HG02840 (cell line): ENCODE results near the gene FAM162A.

Experiments used
- ATAC-seq: cut with Tn5 transposase; IDR thresholded peaks from one replicate; pipeline ENCODE4 v1.9.1; 2021; ENCODE audit warnings: mild to moderate bottlenecking, moderate library complexity, moderate number of reproducible peaks; ENCODE audit not compliant: unreplicated experiment, low FRiP score

Gene FAM162A

DNA sequence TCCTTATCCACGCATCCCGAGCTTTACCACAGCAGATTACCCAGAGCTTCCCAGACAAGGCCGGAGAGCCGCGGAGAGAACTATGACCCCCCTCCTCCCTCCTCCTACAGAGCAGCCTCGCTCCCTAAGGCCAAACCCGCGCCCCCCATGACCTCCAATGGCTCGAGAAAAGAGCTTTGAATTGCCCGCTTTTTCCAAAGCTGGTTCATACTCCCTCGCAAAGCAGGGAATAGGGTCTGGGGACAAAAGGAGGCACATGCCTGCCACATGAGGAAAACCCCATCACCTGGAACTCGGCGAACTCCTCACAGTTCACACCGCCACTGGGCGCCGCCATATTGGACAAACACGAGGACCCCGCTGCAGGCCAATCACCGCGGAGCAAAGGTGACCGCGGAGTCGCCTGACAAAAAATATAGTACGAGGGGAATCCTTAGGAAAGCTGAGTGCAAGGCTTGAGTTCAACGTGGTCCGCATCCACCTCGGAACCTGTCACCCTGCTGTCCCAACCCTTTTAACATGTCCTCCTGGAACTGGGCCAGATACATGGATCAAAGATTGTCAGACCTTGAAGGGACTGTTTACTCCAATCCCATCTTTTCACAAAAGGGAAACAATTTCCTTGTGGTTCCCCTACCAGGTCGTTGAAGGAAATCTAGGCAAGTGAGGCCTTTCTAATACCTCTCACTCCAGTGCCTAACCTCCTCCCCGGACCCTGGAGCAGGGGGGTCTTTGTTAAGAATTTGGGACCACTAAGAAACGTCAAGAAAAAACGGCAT lies 905 bp upstream of the FAM162A start, which contains the start of gene MIX23:
Gene MIX23 (minus strand): TSS at position 344 of the 779 bp plus-strand sequence. CDS start 7 bp downstream, at position 337.
- peak; percentile 40 for ATAC-seq

GRCh38 chr3:122387709-122388108 lies 3.7 kb downstream of the FAM162A start:
- no peak for ATAC-seq

DNA sequence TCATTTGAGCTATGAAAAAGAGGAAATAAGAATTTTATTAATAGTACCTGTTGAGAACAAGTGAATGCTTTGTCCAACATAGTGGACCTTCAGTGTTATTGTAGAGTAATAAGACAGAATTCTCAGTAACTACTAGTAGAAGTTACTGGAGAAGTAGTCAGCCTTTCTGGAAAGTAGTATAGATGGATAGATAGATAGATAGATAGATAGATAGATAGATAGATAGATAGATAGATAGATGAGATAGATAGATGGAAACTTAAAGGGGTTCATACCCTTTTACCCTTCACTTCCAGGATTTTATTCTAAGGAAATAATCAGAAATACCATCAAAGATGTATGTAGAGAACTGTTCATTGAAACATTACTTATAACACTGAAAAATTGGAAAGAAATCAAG lies 5.2 kb downstream of the FAM162A start:
- ATAC-seq = no peak

DNA sequence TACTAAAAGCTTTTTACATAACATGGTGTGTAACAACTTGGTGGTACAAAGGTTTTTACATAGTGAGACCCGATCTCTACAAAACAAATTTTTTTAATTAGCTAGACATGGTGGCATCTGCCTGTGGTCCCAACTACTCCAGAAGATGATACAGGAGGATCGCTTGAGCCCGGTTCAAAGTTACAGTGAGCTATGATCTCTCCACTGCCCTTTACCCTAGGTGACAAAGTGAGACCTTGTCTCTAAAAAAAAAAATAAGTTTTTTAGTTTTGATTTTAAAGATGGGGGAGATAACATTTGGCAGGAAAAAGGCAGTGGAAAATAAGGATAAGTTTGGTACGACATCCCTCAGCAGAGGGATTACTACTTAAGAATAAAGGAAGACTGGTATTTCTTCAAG lies 5.9 kb downstream of the FAM162A start:
- no peak for ATAC-seq

DNA sequence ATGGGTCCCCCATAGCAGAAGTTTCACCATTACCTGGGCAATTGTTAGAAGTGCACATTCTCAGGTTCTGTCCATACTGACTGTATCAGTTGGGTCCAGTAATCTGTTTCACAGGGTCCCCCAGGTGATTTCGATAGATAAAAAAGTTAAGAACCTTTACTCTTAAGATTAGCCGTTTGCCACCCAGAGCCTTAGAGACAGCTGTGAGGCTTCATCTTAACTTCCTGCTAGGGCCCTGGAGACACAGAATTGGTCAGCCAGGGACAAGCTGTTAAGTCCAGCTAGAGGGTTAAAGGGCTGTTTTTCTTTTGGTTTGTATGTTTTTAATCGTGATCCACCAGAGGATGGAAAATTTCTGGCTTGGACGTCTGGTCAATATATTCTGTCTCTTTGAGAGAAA lies 6.7 kb downstream of the FAM162A start:
- ATAC-seq = no peak

- ATAC-seq = no peak
Measured at GRCh38 chr3:122391681-122392446, 7.9 kb downstream of the FAM162A start.

DNA sequence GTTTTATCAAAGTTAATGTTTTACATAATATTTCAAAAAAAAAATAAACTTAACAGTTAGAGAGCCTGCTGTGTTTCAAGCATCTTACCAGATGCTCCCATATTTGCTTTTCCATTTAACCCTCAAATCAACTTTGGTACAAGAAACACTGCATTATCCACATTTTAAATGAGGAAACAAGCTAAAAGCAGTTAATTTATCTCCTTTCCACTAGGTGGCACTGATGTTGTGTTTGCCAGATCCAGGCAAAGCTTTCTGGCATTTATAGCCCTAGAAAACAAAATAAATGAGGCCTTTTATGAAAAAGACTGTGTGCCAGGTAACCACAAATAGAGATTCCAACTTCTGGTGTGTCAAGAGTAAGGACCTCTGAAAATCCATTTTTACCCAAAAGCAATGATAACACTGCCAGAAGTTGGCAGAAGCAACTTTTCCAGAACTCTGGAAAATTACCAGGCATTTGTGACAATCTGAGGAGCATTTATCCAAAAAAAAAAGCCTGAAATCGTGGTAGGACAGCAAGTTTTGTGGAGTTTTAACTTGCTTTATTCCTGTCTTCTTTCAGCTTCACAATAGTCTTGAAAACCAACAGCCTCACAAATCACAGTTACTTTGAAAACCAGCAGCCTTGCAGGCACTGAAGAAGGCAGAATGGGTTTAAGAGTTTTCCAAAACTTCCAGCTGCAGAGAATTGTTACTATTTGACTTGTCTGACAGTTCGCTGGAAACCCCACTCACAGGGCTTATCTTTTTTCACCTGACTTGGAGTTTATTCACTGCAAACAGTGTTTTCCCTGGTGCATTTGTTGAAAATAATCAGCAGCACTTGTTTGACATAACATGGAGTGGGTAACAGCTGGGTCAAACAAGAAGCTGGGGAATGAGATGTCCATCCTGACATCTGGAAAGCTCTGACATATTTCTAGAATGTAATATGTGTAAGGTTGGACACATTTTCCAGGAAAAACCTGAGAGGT lies 9.2 kb downstream of the FAM162A start:
- ATAC-seq = no peak

GRCh38 chr3:122394173-122394572 lies 10.2 kb downstream of the FAM162A start:
- no peak for ATAC-seq

GRCh38 chr3:122395582-122395981 lies 11.6 kb downstream of the FAM162A start:
- no peak for ATAC-seq

DNA sequence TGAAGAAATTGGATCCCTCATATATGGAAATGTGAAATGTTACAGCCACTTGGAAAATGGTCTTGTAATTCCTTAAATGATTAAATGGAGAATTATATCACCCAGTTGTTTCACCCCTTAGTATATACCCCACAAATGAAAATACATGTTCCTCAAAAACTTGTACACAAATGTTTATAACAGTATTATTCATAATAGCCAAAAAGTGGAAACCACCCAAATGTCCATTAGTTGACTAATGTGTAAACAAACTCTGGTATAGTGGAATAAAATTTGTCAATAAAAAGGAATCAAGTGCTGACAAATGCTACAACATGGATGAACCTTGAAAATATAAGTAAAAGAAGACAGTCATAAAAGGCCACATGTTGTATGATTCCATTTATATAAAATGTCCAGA lies 12.5 kb downstream of the FAM162A start:
- ATAC-seq = no peak

GRCh38 chr3:122397201-122397600 lies 13.2 kb downstream of the FAM162A start:
- ATAC-seq = no peak

- no peak for ATAC-seq
Measured at GRCh38 chr3:122398920-122399319, 14.9 kb downstream of the FAM162A start.

DNA sequence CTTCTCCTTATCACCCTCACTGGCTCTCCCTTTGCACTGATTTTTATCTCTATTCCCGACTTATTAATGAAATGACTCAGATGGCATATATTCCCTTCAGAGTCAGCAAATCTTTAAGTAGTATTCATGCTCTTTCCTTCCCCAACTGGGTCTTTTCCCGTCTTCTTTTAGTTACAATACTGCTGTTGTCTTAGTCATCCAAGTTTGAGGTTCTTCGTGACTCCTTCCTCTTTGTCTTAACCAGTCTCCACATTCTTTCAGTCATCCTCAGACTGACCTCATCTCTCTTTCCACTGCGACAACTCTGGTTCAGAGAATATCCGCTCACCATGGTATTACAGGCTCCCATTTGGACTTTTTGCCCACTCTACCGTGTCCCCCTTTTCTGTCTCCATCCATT lies 19.5 kb downstream of the FAM162A start:
- ATAC-seq = no peak

DNA sequence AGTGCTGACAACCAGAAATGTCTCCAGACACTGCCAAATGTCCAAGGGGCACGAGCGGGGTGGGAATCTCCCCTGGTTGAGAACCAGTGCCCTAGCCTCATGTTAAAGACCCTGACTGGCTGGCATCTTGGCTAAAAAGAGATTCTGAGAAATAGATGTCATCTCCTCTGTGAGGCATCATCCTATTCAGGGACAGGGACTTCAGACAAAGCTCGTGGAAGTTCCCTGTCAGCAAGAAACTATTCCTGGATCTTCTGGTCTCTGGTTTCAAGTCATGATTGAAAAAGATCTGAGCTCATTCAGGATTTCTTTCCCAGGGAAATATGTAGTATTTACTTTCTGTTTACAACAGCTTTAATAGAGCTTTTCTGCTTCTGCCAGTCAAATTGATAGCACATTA lies 21.0 kb downstream of the FAM162A start:
- ATAC-seq = no peak

- ATAC-seq = no peak
Measured at GRCh38 chr3:122406198-122406597, 22.2 kb downstream of the FAM162A start.

GRCh38 chr3:122407946-122408345 lies 24.0 kb downstream of the FAM162A start:
- no peak for ATAC-seq

DNA sequence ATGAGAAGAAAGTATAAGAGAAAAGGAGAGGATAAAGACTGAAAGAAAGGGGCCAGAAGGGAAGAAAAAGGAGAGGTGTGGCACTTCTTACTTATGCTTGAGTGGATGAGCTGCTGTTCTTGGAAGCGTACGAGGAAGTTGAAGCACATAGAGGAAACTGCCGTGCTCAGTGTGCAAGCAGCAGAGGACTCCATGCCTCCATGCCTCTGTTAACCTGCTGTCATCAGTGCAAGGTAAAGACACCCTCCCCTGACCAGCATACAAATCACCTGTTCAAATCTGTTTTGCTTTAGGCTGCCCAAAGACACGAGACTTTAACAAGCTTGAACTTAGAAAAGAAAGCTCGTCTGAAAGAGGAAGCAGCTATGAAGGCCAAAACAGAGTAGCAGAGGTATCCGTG lies 25.5 kb downstream of the FAM162A start:
- ATAC-seq = no peak

GRCh38 chr3:122410111-122410510 lies 26.1 kb downstream of the FAM162A start:
- no peak for ATAC-seq

GRCh38 chr3:122410639-122411038 lies 26.7 kb downstream of the FAM162A start:
- no peak for ATAC-seq

DNA sequence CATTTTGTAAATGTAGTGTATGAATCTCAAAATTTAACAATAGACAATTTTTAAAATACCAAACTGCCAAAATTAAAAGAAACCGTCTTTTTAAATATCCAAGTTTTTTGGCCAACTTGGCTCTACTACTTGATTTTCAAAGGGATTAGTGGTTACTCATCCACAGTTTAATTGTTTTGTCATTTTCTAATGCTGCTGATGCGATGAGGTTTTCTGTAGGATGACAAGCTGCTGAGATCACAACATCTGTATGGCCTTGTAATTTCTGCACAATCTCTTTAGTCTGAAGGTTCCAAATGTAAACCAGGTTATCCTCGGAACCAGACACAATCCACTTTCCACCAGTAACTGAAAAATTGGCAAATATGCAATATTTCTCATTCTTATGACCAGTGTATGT lies 30.4 kb downstream of the FAM162A start:
- ATAC-seq = no peak
